ENCODE measurements around the gene BHLHE41.

The BHLHE41 gene

DNA sequence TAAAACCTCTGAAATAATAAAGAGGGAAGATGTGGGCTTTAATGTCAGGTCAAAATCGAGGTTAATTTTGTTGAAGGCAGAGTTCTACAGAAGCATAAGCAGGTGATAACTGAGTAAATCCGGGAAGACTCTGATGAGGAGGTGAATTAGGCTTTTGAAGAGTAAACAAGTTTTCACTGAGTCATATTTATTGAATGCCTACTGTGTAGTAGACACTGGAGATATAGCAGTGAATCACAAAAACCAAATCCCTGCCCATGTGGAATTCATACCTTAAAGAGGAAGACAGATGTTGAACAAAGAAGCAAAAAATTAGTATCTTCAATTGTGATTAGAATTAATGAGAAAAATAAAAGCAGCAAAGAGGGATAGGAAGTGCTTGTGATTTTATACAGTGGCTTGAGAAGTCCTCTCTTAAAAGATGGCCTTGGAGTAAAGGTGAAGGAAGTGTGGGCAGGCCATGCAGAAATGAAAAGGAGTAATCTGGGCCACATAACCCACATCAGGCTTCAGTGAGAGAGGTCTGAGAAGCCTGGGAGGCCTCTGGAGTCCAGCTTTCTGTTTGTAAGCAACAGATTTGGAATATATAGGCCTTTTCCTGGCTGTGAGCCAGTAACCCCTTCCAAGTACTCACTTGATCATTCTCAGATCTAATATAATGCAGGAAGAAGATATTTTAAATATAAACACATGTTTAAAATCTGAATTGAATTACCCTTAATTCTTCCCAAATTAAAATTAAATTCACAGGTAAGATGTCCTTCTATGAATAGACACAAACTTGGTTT, 46.7 kb downstream of the BHLHE41 start:
- Mint-ChIP-seq H3K4me1 (no peaks in the 10 kb centered on the region), H3K36me3 (ENCODE audit: low read depth) (peaks cover 42% of the 10 kb centered on the region), H3K9me3 (peaks cover 32% of the 10 kb centered on the region), H3K27me3 (ENCODE audit: low read depth, poor library complexity) (no peaks in the 10 kb centered on the region), H3K4me3 (no peak overlapping the region), H3K27ac (no peak overlapping the region)
- TF ChIP-seq, protein P1, sequence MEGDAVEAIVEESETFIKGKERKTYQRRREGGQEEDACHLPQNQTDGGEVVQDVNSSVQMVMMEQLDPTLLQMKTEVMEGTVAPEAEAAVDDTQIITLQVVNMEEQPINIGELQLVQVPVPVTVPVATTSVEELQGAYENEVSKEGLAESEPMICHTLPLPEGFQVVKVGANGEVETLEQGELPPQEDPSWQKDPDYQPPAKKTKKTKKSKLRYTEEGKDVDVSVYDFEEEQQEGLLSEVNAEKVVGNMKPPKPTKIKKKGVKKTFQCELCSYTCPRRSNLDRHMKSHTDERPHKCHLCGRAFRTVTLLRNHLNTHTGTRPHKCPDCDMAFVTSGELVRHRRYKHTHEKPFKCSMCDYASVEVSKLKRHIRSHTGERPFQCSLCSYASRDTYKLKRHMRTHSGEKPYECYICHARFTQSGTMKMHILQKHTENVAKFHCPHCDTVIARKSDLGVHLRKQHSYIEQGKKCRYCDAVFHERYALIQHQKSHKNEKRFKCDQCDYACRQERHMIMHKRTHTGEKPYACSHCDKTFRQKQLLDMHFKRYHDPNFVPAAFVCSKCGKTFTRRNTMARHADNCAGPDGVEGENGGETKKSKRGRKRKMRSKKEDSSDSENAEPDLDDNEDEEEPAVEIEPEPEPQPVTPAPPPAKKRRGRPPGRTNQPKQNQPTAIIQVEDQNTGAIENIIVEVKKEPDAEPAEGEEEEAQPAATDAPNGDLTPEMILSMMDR (IDR thresholded peaks at IDR 0.05), result no peak
- DNase-seq, result no peak
